ENCODE results near the gene CPHXL. TPM values are rescaled to one million over a fixed set of nuclear protein-coding genes. Genes with fewer than 3 reads are reported as not detected.

Gene CPHXL
- total RNA-seq, 4 donors from 2014 or later: not detected

GRCh38 chr16:75695708-75696107 lies 30.6 kb downstream of the CPHXL start:
- Histone ChIP-seq H3K4me1 (no peaks in the 10 kb centered on the region), H3K27ac (no peak overlapping the region), H3K27me3 (no peaks in the 10 kb centered on the region), H3K36me3 (no peaks in the 10 kb centered on the region), H3K9me3 (no peaks in the 10 kb centered on the region), H3K4me3 (no peak overlapping the region)
- TF ChIP-seq POLR2A (IDR thresholded peaks at IDR 0.05) (no peak), CTCF (IDR thresholded peaks at IDR 0.05) (no peak)
- DNase-seq: no peak
- 73 to 74% methylated on average over 6 of the region's 6 CpGs for WGBS, 2 donors
- intact Hi-C loops (cut with DNase I): no loop called here

GRCh38 chr16:75687361-75687760 lies 38.9 kb downstream of the CPHXL start:
- peaks cover 0 to 3% (median 0%) of the 10 kb centered on the region in 3 donors for H3K9me3 ChIP-seq
- intact Hi-C loops (cut with DNase I): no loop called here
- H3K4me1 ChIP-seq: no peaks in the 10 kb centered on the region
- no peak overlapping the region for H3K27ac ChIP-seq
- no peaks in the 10 kb centered on the region for H3K27me3 ChIP-seq
- no peak overlapping the region for H3K4me3 ChIP-seq
- no peak for DNase-seq
- no peaks in the 10 kb centered on the region for H3K36me3 ChIP-seq
- TF ChIP-seq POLR2A (IDR thresholded peaks at IDR 0.05) (no peak), CTCF (IDR thresholded peaks at IDR 0.05) (no peak)

- Histone ChIP-seq H3K27me3 (no peaks in the 10 kb centered on the region), H3K9me3 (peaks cover 0 to 3% (median 0%) of the 10 kb centered on the region in 3 donors), H3K27ac (no peak overlapping the region), H3K4me1 (no peaks in the 10 kb centered on the region), H3K36me3 (no peaks in the 10 kb centered on the region), H3K4me3 (no peak overlapping the region)
- whole genome bisulfite sequencing, 2 donors: 85 to 87% methylated on average over 8 to 13 of the region's 14 CpGs
- intact Hi-C loops (cut with DNase I): no loop called here
- DNase-seq: no peak
- TF ChIP-seq POLR2A (IDR thresholded peaks at IDR 0.05) (no peak), CTCF (IDR thresholded peaks at IDR 0.05) (no peak)
Measured at GRCh38 chr16:75682308-75682707, 44.0 kb downstream of the CPHXL start.

GRCh38 chr16:75679366-75679765 lies 46.9 kb downstream of the CPHXL start:
- Histone ChIP-seq H3K9me3 (peaks cover 0 to 3% (median 0%) of the 10 kb centered on the region in 3 donors), H3K27ac (no peak overlapping the region), H3K4me3 (no peak overlapping the region), H3K27me3 (no peaks in the 10 kb centered on the region), H3K4me1 (no peaks in the 10 kb centered on the region), H3K36me3 (no peaks in the 10 kb centered on the region)
- intact Hi-C loops (cut with DNase I): no loop called here
- 78 to 84% methylated on average over 5 of the region's 5 CpGs for WGBS, 2 donors
- TF ChIP-seq CTCF (IDR thresholded peaks at IDR 0.05): no peak
- no peak for TF ChIP-seq POLR2A (IDR thresholded peaks at IDR 0.05)
- no peak for DNase-seq

GRCh38 chr16:75676909-75677308 lies 49.4 kb downstream of the CPHXL start, which contains the start of gene CPHXL2:
Gene CPHXL2, minus strand, starts transcription at chr16:75677009. Its CDS starts 10 bp downstream, at chr16:75676999.
- Histone ChIP-seq H3K4me3 (no peak within 1 kb of the TSS), H3K27ac (no peak within 1 kb of the TSS), H3K27me3 (no peaks in the 10 kb centered on the region), H3K9me3 (no peaks in the 10 kb centered on the region), H3K4me1 (no peaks in the 10 kb centered on the region), H3K36me3 (no peaks in the 10 kb centered on the region)
- intact Hi-C loops (cut with DNase I): no loop called here
- DNase-seq: no peak
- TF ChIP-seq POLR2A (IDR thresholded peaks at IDR 0.05) (no peak), CTCF (IDR thresholded peaks at IDR 0.05) (no peak)
- WGBS, 2 donors: 80 to 90% methylated on average over 4 of the region's 4 CpGs
